Endothelial cell of umbilical vein (primary cell): ENCODE results near the gene PIF1. TPM values are rescaled to one million over a fixed set of nuclear protein-coding genes. Genes with fewer than 3 reads are reported as not detected.

Experiments
- BruUV-seq: library from RNA; stranded (reverse); fragments of 400-500 nt; replicated peaks from 2 replicates; lab custom pipeline; 2021; lab: Mats Ljungman, UMichigan
- CTCF ChIA-PET: fragments of 300-600, 350-600 bp; sonication (Branson Sonifier 250); formaldehyde crosslinking; loops from one replicate; lab custom pipeline; 2021; ENCODE audit warnings: antibody characterized with exemption, inconsistent platforms; lab: Charles Lee
- POLR2A ChIA-PET: fragments of 300-600, 350-600 bp; sonication (Branson Sonifier 250); formaldehyde crosslinking; loops from one replicate; lab custom pipeline; 2021; ENCODE audit warnings: antibody characterized with exemption, inconsistent platforms; lab: Charles Lee
- DNase-seq: peaks from one replicate; pipeline ENCODE4 v3.0.0-alpha.2; 2011; ENCODE audit warnings: low read depth, low spot score
- FAIRE-seq: peaks from 2 replicates; lab custom pipeline; 2011; peaks lifted over from hg19 to GRCh38; lab: Jason Lieb, UNC
- H2AFZ ChIP-seq: 2 replicates; pipeline ENCODE4 v1.6.0; 2012; ENCODE audit warnings: low read depth, low read length, control low read depth, inconsistent platforms
- H3K27ac ChIP-seq: 2 replicates; pipeline ENCODE4 v1.5.1; 2011; ENCODE audit warnings: low read depth, mild to moderate bottlenecking, control low read depth, low read length, moderate library complexity; ENCODE audit not compliant: insufficient read depth
- H3K27me3 ChIP-seq, 2 experiments: 2 replicates each; pipeline versions ENCODE4 v1.6.0 to v1.6.1; 2011; ENCODE audit warnings: low read length in 2 of 2, mixed read lengths in 1 of 2; ENCODE audit not compliant: control insufficient read depth in 2 of 2, insufficient read depth in 2 of 2
- H3K36me3 ChIP-seq, 2 experiments: 2 replicates in 1 of 2; 3 replicates in 1 of 2; pipeline ENCODE4 v1.5.1; 2011; ENCODE audit warnings: low read length in 2 of 2, mild to moderate bottlenecking in 1 of 2, moderate library complexity in 1 of 2; ENCODE audit not compliant: control insufficient read depth in 2 of 2, insufficient read depth in 2 of 2; ENCODE audit errors: extremely low read depth in 1 of 2
- H3K4me1 ChIP-seq: 3 replicates; pipeline ENCODE4 v1.5.1; 2011; ENCODE audit warnings: mild to moderate bottlenecking, low read length; ENCODE audit not compliant: control insufficient read depth, insufficient read depth; ENCODE audit errors: extremely low read depth
- H3K4me2 ChIP-seq: 2 replicates; pipeline ENCODE4 v1.6.1; 2011; ENCODE audit warnings: low read length, control low read depth, mixed read lengths; ENCODE audit not compliant: insufficient read depth
- H3K4me3 ChIP-seq, 3 experiments: fragments of 200-600 bp in 1 of 3; sonication (generic), shearing (Covaris generic) in 1 of 3; replicated peaks in 1 of 3; 2 replicates each; pipeline ENCODE4 v1.5.1; 2011 to 2016; ENCODE audit warnings: control low read depth in 3 of 3, low read length in 3 of 3, mild to moderate bottlenecking in 2 of 3, inconsistent platforms in 1 of 3, low read depth in 1 of 3, moderate library complexity in 1 of 3; ENCODE audit not compliant: insufficient read depth in 1 of 3
- H3K79me2 ChIP-seq: 2 replicates; pipeline ENCODE4 v1.6.0; 2012; ENCODE audit warnings: low read length, inconsistent platforms; ENCODE audit not compliant: control insufficient read depth, insufficient read depth
- H3K9ac ChIP-seq: replicated peaks from 2 replicates; pipeline ENCODE3; 2011; ENCODE audit warnings: low read length, control low read depth; ENCODE audit not compliant: insufficient read depth; ENCODE audit errors: extremely low read depth
- H3K9me1 ChIP-seq: replicated peaks from 3 replicates; pipeline ENCODE4 v1.6.0; 2011; ENCODE audit warnings: mild to moderate bottlenecking, low read length; ENCODE audit not compliant: control insufficient read depth, insufficient read depth; ENCODE audit errors: extremely low read depth
- H3K9me3 ChIP-seq: replicated peaks from 2 replicates; pipeline ENCODE4 v1.5.1; 2012; ENCODE audit warnings: low read length, inconsistent platforms; ENCODE audit not compliant: control insufficient read depth, insufficient read depth
- H4K20me1 ChIP-seq: replicated peaks from 2 replicates; pipeline ENCODE3; 2011; ENCODE audit warnings: mild to moderate bottlenecking, low read length; ENCODE audit not compliant: control insufficient read depth, insufficient read depth; ENCODE audit errors: extremely low read depth
- FOS ChIP-seq: IDR thresholded peaks from 2 replicates; pipeline ENCODE4 v1.6.1; 2011; ENCODE audit warnings: mild to moderate bottlenecking, low read length, moderate library complexity, borderline replicate concordance; ENCODE audit not compliant: insufficient read depth
- MYC ChIP-seq: IDR thresholded peaks from one replicate; pipeline ENCODE4 v1.6.1; 2011; ENCODE audit warnings: mild to moderate bottlenecking, low read depth, low read length
- POLR2AphosphoS5 ChIP-seq: IDR thresholded peaks from 2 replicates; pipeline ENCODE4 v1.6.1; 2012; ENCODE audit warnings: low read depth, mild to moderate bottlenecking, control low read depth, low read length, moderate library complexity; ENCODE audit not compliant: insufficient read depth
- dilution Hi-C: fragments of 300-500 bp; cut with MboI; formaldehyde crosslinking; loops from one replicate; pipeline ENCODE4 v1.15.0; 2019; ENCODE audit warnings: low sequenced_read_pairs; ENCODE audit not compliant: extremely low pct_ligation_motif_present
- intact Hi-C: fragments of 100-400 bp; cut with micrococcal nuclease; formaldehyde crosslinking; loops from one replicate; pipeline ENCODE4 v1.10.0; 2022
- polyA plus RNA-seq, 4 experiments: library from polyadenylated mRNA; depleted of rRNA in 3 of 4; stranded (reverse) in 3 of 4; unstranded in 1 of 4; fragments of >200 nt; gene quantifications; 2 replicates each; pipeline versions ENCODE4 v1.2.1 to v1.2.3, GENCODE V29; 2011 to 2012; ENCODE audit warnings: missing spikeins in 1 of 4
- total RNA-seq: library from RNA; stranded (reverse); gene quantifications from 2 replicates; pipeline ENCODE4 v1.2.3, GENCODE V29; 2021
- TF ChIP-seq, protein P1 (sequence below), 2 donors: IDR thresholded peaks; 1 replicate in 1 of 2; 2 replicates in 1 of 2; pipeline ENCODE4 v1.5.1; 2011; ENCODE audit warnings: low read length in 2 of 2, mild to moderate bottlenecking in 2 of 2, moderate library complexity in 2 of 2, control low read depth in 1 of 2, inconsistent platforms in 1 of 2, low read depth in 1 of 2; ENCODE audit not compliant: insufficient read depth in 1 of 2; ENCODE audit errors: extremely low read depth in 1 of 2

Gene PIF1
- total and polyA plus RNA-seq, 2 donors (not counting 3 experiments of a cell fraction or from before 2014, with no cell fraction given) = 18.6 to 52.7 TPM

DNA sequence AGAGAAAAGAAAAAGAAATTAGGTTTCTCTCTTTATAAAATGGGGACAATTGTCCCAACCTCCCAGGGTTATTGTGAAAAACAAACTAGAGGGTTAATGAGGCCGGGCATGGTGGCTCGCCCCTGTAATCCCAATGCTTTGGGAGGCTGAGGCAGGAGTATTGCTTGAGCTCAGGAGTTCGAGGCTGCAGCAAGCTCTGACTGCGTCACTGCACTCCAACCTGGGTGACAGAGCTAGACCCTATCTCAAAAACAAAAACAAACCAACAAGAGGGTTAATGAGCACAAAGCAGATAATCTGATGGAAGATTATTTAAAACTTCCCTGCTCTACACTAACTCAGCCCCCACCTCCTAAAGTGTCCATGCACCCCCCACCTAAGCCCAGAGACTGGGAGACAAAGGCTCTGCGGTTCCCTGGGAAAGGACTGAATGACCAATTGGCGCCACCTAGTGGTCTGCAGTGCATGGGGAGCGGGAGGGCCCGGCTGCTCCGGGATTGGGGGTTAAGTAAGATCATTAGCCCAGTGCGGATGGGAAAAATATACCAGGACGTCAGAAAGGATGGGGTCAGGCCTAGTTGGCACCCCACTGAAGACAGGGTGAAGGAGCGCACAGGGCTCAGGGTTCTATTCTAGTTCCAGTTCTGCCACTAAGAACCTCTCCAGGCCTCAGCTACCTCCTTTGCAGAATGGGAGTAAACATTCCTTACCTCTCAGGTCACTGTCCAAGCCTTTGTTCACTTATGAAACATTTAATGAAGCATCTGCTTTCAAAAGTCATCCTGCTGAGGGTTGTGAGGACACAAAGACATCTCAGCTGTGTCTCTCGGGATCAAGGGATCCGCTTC is 15.6 kb downstream of the PIF1 start:
- DNase-seq (peak; percentile 67), FAIRE-seq (peak; percentile 93)
- Histone ChIP-seq H3K4me1 (no peaks in the 10 kb centered on the region), H3K9me3 (no peaks in the 10 kb centered on the region), H3K4me2 (no peak overlapping the region), H3K27me3 (peaks cover 0 to 6% of the 10 kb centered on the region in 2 experiments), H3K9ac (no peak overlapping the region), H2AFZ (no peak overlapping the region), H3K27ac (no peak overlapping the region), H3K9me1 (no peaks in the 10 kb centered on the region), H3K79me2 (no peaks in the 10 kb centered on the region), H3K36me3 (no peaks in the 10 kb centered on the region), H4K20me1 (no peaks in the 10 kb centered on the region), H3K4me3 (no peak overlapping the region)
- no TSS peak for BruUV-seq
- intact Hi-C loops = loop anchor here (1.0 kb wide), 3 partner anchors 79 to 124 kb away; no protein-coding TSS in a partner anchor
- ChIA-PET POLR2A (interaction anchor here (0.6 kb wide), 1 partner anchor 136 kb away, joined by 4 read pairs; no protein-coding TSS in a partner anchor), CTCF (interaction anchor here (0.7 to 6.9 kb wide), 37 partner anchors 9 to 509 kb away, joined by 3 to 222 read pairs (median 4); partner anchors contain the start of genes ANKDD1A and PIF1)
- TF ChIP-seq, protein P1, sequence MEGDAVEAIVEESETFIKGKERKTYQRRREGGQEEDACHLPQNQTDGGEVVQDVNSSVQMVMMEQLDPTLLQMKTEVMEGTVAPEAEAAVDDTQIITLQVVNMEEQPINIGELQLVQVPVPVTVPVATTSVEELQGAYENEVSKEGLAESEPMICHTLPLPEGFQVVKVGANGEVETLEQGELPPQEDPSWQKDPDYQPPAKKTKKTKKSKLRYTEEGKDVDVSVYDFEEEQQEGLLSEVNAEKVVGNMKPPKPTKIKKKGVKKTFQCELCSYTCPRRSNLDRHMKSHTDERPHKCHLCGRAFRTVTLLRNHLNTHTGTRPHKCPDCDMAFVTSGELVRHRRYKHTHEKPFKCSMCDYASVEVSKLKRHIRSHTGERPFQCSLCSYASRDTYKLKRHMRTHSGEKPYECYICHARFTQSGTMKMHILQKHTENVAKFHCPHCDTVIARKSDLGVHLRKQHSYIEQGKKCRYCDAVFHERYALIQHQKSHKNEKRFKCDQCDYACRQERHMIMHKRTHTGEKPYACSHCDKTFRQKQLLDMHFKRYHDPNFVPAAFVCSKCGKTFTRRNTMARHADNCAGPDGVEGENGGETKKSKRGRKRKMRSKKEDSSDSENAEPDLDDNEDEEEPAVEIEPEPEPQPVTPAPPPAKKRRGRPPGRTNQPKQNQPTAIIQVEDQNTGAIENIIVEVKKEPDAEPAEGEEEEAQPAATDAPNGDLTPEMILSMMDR (IDR thresholded peaks at IDR 0.05; ENCODE audit: extremely low read depth in 1 of 2, insufficient read depth in 1 of 2, low read depth in 1 of 2, low read length in 2 of 2) = peak; percentile 94 to 97
- TF ChIP-seq FOS (no peak), MYC (no peak), POLR2AphosphoS5 (no peak)
- dilution Hi-C loops = no loop called here
